Caco-2 (cell line): ENCODE results near the gene PCNA. TPM values are rescaled to one million over a fixed set of nuclear protein-coding genes. Genes with fewer than 3 reads are reported as not detected.
"Not testable (repeated sequence)": the region's sequence is repeated elsewhere in the genome, so short reads cannot be mapped to it uniquely, and the experiment has no call there.

Experiments used
- BruUV-seq: library from RNA; stranded (reverse); fragments of 400-500 nt; replicated peaks from 2 replicates; lab custom pipeline; 2021; lab: Mats Ljungman, UMichigan
- CTCF ChIA-PET: fragments of 300-600 bp; sonication (Branson Sonifier 250); formaldehyde crosslinking; loops from one replicate; lab custom pipeline; 2022; ENCODE audit warnings: antibody characterized with exemption; lab: Charles Lee
- POLR2A ChIA-PET: fragments of 300-600 bp; sonication (Branson Sonifier 250); formaldehyde crosslinking; loops from one replicate; lab custom pipeline; 2022; ENCODE audit warnings: antibody characterized with exemption; lab: Charles Lee
- DNase-seq, 2 experiments: peaks; one replicate each; pipeline versions ENCODE4 v3.0.0 to v3.0.0-alpha.2; 2020 to 2022
- H3K27me3 ChIP-seq: replicated peaks from 2 replicates; pipeline ENCODE4 v1.6.0; 2011; ENCODE audit warnings: low read length; ENCODE audit not compliant: control insufficient read depth, insufficient read depth
- H3K36me3 ChIP-seq: 2 replicates; pipeline ENCODE4 v1.5.1; 2011; ENCODE audit warnings: low read length; ENCODE audit not compliant: control insufficient read depth, insufficient read depth
- H3K4me1 ChIP-seq: fragments of 250-450 bp; sonication (Bioruptor Pico); 2 replicates; pipeline ENCODE4 v1.5.1; 2020; ENCODE audit warnings: mild to moderate bottlenecking
- H3K4me3 ChIP-seq: 2 replicates; pipeline ENCODE4 v1.5.1; 2011; ENCODE audit warnings: low read depth, mild to moderate bottlenecking, control low read depth, low read length
- H3K9me3 ChIP-seq: fragments of 250-450 bp; sonication (Bioruptor Pico); 2 replicates; pipeline ENCODE4 v1.5.1; 2020; ENCODE audit warnings: mild to moderate bottlenecking, moderate library complexity
- H3K27ac Mint-ChIP-seq: one replicate; pipeline ENCODE4 v1.8.0; 2022; ENCODE audit warnings: mixed read lengths; ENCODE audit not compliant: unreplicated experiment
- H3K27me3 Mint-ChIP-seq: one replicate; pipeline ENCODE4 v1.8.0; 2022; ENCODE audit warnings: mixed read lengths; ENCODE audit not compliant: insufficient read depth, unreplicated experiment
- H3K36me3 Mint-ChIP-seq: one replicate; pipeline ENCODE4 v1.8.0; 2022; ENCODE audit warnings: mild to moderate bottlenecking, mixed read lengths; ENCODE audit not compliant: insufficient read depth, unreplicated experiment
- H3K4me1 Mint-ChIP-seq: one replicate; pipeline ENCODE4 v1.8.0; 2022; ENCODE audit warnings: low read depth, mixed read lengths; ENCODE audit not compliant: unreplicated experiment
- H3K4me3 Mint-ChIP-seq: one replicate; pipeline ENCODE4 v1.8.0; 2022; ENCODE audit warnings: mild to moderate bottlenecking, moderate library complexity, mixed read lengths; ENCODE audit not compliant: unreplicated experiment
- H3K9me3 Mint-ChIP-seq: one replicate; pipeline ENCODE4 v1.8.0; 2022; ENCODE audit warnings: mixed read lengths; ENCODE audit not compliant: unreplicated experiment
- CTCF ChIP-seq, 2 experiments: fragments of 200-600 bp in 1 of 2; IDR thresholded peaks; 1 replicate in 1 of 2; 2 replicates in 1 of 2; pipeline versions ENCODE4 v1.5.1 to v1.8.0; 2011 to 2022; ENCODE audit warnings: antibody characterized with exemption in 1 of 2, control low read depth in 1 of 2, inconsistent platforms in 1 of 2, low read depth in 1 of 2, low read length in 1 of 2, mild to moderate bottlenecking in 1 of 2, moderate library complexity in 1 of 2; ENCODE audit not compliant: insufficient read depth in 1 of 2, severe bottlenecking in 1 of 2, unreplicated experiment in 1 of 2
- intact Hi-C: fragments of 100-400 bp; cut with micrococcal nuclease; formaldehyde crosslinking; loops from one replicate; pipeline ENCODE4 v1.10.0; 2022; ENCODE audit not compliant: unreplicated experiment
- total RNA-seq: library from RNA; stranded (reverse); gene quantifications from 2 replicates; pipeline ENCODE4 v1.2.3, GENCODE V29; 2022

PCNA gene
- total RNA-seq, 1 experiment from 2014 or later = 258 TPM

GRCh38 chr20:5109276-5109675 is 10.5 kb downstream of the PCNA start:
- 0 out of 2 replicates have a peak, but pooled peaks cover 3% of the 10 kb centered on the region for H3K4me1 ChIP-seq
- H3K36me3 ChIP-seq = no peaks in the 10 kb centered on the region
- no peaks in the 10 kb centered on the region for H3K9me3 Mint-ChIP-seq
- DNase-seq = no peak
- H3K9me3 ChIP-seq = no peaks in the 10 kb centered on the region
- ChIA-PET POLR2A (no interaction called here), CTCF (no interaction called here)
- no peaks in the 10 kb centered on the region for H3K27me3 Mint-ChIP-seq
- no peak overlapping the region for H3K4me3 Mint-ChIP-seq
- no peak for TF ChIP-seq CTCF (IDR thresholded peaks at IDR 0.05; ENCODE audit: insufficient read depth in 1 of 2, low read depth in 1 of 2, low read length in 1 of 2, severe bottlenecking in 1 of 2, unreplicated experiment in 1 of 2)
- peaks cover 53% of the 10 kb centered on the region for H3K36me3 Mint-ChIP-seq
- H3K4me1 Mint-ChIP-seq = no peaks in the 10 kb centered on the region
- no peak overlapping the region for H3K4me3 ChIP-seq
- H3K27me3 ChIP-seq = no peaks in the 10 kb centered on the region
- BruUV-seq = no TSS peak
- intact Hi-C loops = no loop called here
- H3K27ac Mint-ChIP-seq = no peak overlapping the region

- DNase-seq = no peak
- POLR2A ChIA-PET = no interaction called here
- BruUV-seq = no TSS peak
- Histone ChIP-seq H3K9me3 (no peaks in the 10 kb centered on the region), H3K4me1 (no peaks in the 10 kb centered on the region), H3K27me3 (no peaks in the 10 kb centered on the region), H3K36me3 (peaks cover 1% of the 10 kb centered on the region), H3K4me3 (no peak overlapping the region)
- H3K27me3 Mint-ChIP-seq = no peaks in the 10 kb centered on the region
- H3K27ac Mint-ChIP-seq = no peak overlapping the region
- H3K4me1 Mint-ChIP-seq = no peaks in the 10 kb centered on the region
- peaks cover 71% of the 10 kb centered on the region for H3K36me3 Mint-ChIP-seq
- H3K4me3 Mint-ChIP-seq = no peak overlapping the region
- no peaks in the 10 kb centered on the region for H3K9me3 Mint-ChIP-seq
- CTCF ChIA-PET = no interaction called here
- intact Hi-C loops = loop anchor here (5.0 kb wide), 2 partner anchors 102 to 147 kb away; partner anchors contain the start of gene SLC23A2
- TF ChIP-seq CTCF (IDR thresholded peaks at IDR 0.05; ENCODE audit: insufficient read depth in 1 of 2, low read depth in 1 of 2, low read length in 1 of 2, severe bottlenecking in 1 of 2, unreplicated experiment in 1 of 2) = no peak
Measured at GRCh38 chr20:5104479-5104878, 15.3 kb downstream of the PCNA start.

- peak; percentile 85 to 91 for TF ChIP-seq CTCF (IDR thresholded peaks at IDR 0.05; ENCODE audit: insufficient read depth in 1 of 2, low read depth in 1 of 2, low read length in 1 of 2, severe bottlenecking in 1 of 2, unreplicated experiment in 1 of 2)
- H3K9me3 ChIP-seq = no peaks in the 10 kb centered on the region
- peaks cover 2% of the 10 kb centered on the region for H3K36me3 ChIP-seq
- CTCF ChIA-PET = interaction anchor here (0.6 to 1.7 kb wide), 6 partner anchors 14 to 342 kb away, joined by 3 to 6 read pairs (median 3); no protein-coding TSS in a partner anchor
- H3K27ac Mint-ChIP-seq = no peak overlapping the region
- H3K4me1 ChIP-seq = no peaks in the 10 kb centered on the region
- POLR2A ChIA-PET = interaction anchor here (0.7 kb wide), 1 partner anchor 41 kb away, joined by 3 read pairs; no protein-coding TSS in a partner anchor
- no peaks in the 10 kb centered on the region for H3K4me1 Mint-ChIP-seq
- no peaks in the 10 kb centered on the region for H3K9me3 Mint-ChIP-seq
- DNase-seq = peak; percentile 62 to 81
- intact Hi-C loops = loop anchor here (5.0 kb wide), 2 partner anchors 99 to 144 kb away; partner anchors contain the start of gene SLC23A2
- peaks cover 76% of the 10 kb centered on the region for H3K36me3 Mint-ChIP-seq
- no peaks in the 10 kb centered on the region for H3K27me3 ChIP-seq
- H3K4me3 ChIP-seq = no peak overlapping the region
- H3K4me3 Mint-ChIP-seq = no peak overlapping the region
- no peaks in the 10 kb centered on the region for H3K27me3 Mint-ChIP-seq
- no TSS peak for BruUV-seq
Measured at GRCh38 chr20:5100684-5101347, 18.9 kb downstream of the PCNA start.

GRCh38 chr20:5099909-5100308 is 19.8 kb downstream of the PCNA start:
- H3K27me3 ChIP-seq, H3K4me1 ChIP-seq, H3K27me3 Mint-ChIP-seq, H3K4me3 ChIP-seq, H3K4me1 Mint-ChIP-seq, H3K9me3 Mint-ChIP-seq, POLR2A ChIA-PET, DNase-seq, H3K4me3 Mint-ChIP-seq, H3K36me3 ChIP-seq, H3K27ac Mint-ChIP-seq, H3K9me3 ChIP-seq: not testable (repeated sequence)
- BruUV-seq = TSS peak; percentile 67
- H3K36me3 Mint-ChIP-seq = peaks cover 76% of the 10 kb centered on the region
- intact Hi-C loops = loop anchor here (5.0 kb wide), 2 partner anchors 98 to 143 kb away; partner anchors contain the start of gene SLC23A2
- CTCF ChIA-PET = interaction anchor here (1.4 to 1.7 kb wide), 2 partner anchors 43 to 183 kb away, joined by 4 to 6 read pairs; no protein-coding TSS in a partner anchor

GRCh38 chr20:5099009-5099408 is 20.7 kb downstream of the PCNA start:
- BruUV-seq, POLR2A ChIA-PET: not testable (repeated sequence)

More at GRCh38 chr20:5099009-5099408, 20.7 kb downstream of the PCNA start:
- H3K9me3 Mint-ChIP-seq, H3K4me1 ChIP-seq, H3K4me1 Mint-ChIP-seq, H3K9me3 ChIP-seq, H3K27ac Mint-ChIP-seq, H3K36me3 ChIP-seq, H3K4me3 ChIP-seq, CTCF ChIA-PET, intact Hi-C loops, H3K27me3 Mint-ChIP-seq, H3K4me3 Mint-ChIP-seq, H3K27me3 ChIP-seq, DNase-seq: not testable (repeated sequence)
- peaks cover 70% of the 10 kb centered on the region for H3K36me3 Mint-ChIP-seq
